ENCODE measurements around the gene FOXL2NB.
"Not testable (repeated sequence)": the region's sequence is repeated elsewhere in the genome, so short reads cannot be mapped to it uniquely, and the experiment has no call there.

Gene FOXL2NB

DNA sequence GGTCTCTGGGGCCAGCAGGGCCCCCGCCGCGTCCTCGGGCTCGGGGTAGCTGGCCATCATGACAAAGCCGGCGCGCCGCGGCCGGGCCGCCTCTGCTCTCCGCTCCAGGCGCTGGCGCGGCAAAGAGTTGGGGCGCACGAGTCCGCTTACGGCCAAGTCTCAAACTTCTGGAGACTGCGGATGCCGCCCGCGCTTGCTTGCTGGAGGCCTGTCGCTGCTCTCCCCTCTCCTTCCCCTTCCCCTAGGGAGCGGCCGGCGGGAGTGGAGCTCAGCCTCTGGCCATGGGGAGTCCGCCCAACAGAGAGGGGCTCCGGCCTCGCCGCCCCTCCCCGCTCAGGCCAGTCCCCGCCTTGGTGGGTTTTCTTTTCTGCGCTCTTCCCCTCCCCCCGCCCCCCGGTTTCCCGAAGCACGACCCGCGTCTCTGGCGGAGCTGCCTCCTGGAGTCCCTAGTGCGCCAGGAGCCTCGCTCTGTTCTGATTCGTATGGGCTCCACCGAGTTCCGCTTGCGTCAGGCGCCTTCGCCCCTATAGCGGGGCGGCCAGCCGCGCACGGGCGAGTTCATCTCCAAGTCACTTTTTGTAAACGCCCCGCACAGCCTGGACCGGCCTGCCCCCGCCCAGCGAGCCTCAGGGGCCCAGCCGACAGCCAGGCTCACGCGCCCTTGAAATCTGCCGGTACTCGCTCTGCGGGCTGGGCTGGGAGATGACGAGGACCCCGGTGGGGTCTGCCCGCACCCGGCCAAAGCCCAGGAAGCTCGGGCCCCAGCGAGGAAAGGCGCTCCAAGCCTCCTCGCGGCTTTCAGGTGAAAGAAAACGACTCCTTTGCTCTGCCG is at the start of gene FOXL2NB, which contains the start of gene FOXL2:
FOXL2NB (plus strand) TSS at position 555 of the 832 bp plus-strand sequence; CDS start at position 703, 148 bp downstream.
FOXL2 (minus strand) TSS at position 475 of the 832 bp plus-strand sequence; CDS start at position 60, 415 bp downstream.
- no peak for DNase-seq

DNA sequence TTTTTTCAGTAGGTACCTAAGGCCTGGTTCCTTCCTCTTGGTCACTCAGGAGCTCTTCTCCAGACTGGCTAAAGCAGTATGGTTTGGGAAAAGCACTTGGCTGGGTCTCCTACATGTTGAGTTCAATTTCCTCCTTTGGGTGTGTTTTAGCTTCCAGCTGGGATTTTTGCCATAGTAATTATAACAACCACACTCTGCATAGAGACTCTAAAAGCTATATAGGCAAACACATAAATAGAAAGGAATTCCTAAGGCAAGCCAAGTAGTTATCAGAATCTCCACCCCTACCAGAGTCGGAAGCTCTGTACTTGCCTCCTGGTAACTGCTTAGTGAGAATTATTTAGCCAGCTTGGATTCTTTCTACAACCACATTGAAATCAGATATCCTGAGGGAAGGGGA is 48.7 kb upstream of the FOXL2NB start:
- no peak for DNase-seq

DNA sequence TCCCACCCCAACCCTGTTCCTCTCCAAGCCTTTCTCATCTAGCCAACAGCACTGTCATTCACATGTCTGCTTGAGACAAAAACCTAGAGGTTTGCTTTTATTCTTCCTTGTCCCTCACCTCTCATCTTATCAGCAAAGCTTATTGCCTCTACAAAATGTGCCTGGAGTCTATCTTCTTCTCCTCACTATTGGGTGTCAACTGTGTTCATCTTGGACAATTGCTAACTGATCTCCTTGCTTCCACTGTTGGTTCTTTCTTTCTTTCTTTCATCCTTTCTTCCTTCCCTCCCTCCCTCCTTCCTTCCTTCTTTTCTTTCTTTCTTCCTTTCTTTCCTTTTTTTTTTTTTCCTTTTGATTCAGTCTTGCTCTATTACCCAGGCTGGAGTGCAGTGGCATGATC is 48.3 kb upstream of the FOXL2NB start:
- DNase-seq, result no peak

DNA sequence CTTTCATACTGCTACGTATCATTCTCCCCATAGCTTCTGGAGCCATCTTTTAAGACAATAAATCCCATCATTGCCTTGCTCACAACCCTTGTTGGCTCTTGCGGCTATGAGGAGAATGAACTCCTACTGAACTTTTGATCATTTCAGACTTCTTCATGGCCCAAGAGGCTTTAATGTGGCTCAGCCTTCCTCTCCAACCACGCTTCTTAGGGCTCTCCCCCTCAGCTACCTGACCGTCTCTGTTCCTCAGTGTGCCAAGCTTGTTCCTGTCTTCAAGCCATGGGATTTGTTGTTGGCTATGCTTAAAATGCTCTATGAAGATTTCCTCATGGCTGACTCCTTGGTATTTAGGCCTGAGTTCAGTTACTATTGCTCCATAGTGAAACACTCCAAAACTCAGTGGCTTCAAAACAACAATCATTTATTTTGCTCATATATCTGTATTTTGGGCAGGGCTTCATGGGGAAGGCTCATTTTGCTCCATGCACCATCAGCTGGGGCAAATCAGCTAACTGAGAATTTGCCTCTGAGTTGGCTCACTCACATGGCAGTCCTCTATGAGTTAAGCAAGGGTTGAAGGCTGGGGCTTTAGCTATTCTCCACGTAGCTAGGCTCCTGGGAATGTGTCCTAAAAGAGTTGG is 47.5 kb upstream of the FOXL2NB start:
- DNase-seq, result no peak

DNA sequence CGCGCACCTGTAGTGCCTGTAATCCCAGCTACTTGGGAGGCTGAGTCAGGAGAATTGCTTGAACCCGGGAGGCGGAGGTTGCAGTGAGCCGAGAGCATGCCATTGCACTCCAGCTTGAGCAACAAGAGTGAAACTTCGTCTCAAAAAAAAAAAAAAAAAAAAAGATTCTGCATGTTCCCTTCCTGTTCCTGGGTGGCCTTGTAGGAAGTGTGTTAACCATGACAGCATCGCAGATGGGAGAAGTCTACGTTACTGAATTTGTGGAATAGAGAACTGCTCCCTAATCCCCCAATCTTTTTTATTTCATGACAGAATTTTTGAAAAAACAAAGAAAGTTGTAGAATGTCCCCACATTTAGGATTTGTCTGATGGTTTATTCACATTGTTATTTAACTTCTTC is 45.5 kb upstream of the FOXL2NB start:
- DNase-seq, result no peak

DNA sequence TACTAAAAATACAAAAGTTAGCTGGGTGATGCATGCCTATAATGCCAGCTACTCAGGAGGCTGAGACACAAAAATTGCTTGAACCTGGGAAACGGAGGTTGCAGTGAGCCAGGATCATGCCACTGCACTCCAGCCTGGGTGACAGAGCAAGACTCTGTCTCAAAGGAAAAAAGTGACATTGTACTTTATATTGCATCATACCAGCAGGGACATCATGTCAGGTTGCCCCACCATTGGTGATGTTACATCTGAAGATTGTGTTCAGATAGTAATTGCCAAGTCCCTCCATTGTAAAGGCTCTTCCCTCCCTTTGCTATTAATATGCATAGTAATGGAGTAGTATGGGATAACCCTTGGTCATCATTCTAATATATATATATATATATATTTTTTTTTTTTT is 44.8 kb upstream of the FOXL2NB start:
- DNase-seq, result no peak

DNA sequence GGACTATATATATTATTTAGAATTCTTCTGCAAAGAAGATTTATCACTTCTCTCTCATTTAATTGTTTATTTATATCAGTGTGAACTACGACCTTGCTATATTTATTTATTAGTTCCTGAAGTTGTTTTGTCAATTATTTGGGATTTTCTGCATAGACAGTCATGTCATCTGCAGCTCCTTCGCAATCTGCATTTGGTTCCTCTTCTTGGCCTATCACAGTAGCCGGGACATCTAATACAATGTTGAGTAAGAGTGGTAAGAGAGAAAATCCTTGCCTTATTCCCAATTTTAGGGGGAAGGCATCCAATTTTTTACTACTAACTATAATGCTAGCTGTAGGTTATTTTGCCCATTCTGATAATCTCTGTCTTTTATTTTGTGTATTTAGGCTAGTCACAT is 39.5 kb upstream of the FOXL2NB start:
- DNase-seq, result no peak

DNA sequence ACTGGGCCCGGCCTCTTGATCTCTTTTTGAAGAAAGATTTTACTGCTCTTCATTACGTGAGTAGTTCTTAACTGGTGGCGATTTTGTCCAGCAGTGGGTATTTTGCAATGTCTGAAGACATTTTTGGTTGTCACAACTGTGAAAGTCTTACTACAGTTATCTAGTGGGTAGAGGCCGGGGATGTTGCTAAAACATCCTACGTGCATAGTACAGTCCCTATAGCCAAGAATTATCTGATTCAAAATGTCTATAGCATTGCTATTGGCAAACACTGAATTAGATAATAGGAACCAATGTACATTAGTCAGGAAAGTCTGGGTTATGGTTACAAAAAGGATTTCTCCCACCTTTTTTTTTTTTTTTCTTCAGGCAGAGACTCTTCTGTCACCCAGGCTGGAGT is 38.2 kb upstream of the FOXL2NB start:
- no peak for DNase-seq

DNA sequence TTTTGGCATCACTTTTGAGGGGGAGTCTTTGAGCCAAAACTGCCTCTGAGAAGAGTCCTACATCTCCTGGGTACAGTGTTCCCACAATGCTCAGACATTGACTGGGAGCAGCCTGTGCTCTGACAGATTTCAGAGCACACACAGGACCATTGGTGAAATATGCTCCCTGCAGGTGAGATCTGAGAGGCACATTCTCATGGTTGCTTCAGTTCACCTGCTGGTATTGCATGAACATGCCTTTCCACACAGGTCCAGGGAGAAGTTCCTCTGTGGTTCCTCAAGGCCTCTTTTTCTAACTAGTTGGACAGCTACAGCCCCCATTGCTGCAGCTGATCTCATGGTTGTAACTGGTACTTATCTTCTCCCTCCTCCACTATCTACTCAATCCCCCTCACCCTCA is 37.1 kb upstream of the FOXL2NB start:
- no peak for DNase-seq

DNA sequence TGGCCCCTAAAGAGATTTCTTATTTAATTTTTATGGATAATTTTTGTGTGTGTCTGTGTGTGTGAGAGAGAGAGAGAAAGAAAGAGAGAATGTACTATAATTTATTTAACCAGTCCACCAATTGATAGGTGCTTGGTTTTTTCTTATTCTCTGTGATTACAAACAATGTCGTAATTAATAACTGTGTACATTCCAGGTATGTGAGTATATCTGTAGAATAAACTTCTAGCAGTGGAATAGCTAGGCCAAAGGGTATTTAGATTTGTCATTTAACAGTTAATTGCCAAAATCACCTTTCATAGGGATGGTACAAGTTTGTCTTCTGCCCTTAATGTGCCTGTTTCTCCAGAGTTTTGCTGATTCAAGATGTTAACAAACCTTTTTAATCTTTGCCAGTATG is 35.4 kb upstream of the FOXL2NB start:
- no peak for DNase-seq

DNA sequence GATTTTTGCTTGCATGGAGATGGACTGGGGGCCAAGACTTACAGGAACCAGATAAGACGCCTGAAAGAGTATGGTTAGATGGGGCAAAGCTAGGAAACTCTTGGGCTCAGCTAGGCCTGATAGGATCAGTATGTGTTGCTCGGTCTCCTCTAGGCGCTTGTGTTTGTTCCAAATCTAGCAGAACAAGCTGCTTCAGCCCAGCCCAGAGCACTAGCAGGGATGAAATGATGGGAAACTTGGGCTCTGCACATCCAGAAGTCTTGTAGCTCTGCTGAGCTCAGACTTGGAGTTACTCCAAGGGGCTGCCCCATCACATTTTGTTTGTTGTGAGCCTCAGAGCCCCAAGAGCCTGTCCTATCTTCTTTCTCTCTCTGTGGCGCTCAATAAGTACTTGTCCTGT is 34.8 kb upstream of the FOXL2NB start:
- DNase-seq, result no peak

DNA sequence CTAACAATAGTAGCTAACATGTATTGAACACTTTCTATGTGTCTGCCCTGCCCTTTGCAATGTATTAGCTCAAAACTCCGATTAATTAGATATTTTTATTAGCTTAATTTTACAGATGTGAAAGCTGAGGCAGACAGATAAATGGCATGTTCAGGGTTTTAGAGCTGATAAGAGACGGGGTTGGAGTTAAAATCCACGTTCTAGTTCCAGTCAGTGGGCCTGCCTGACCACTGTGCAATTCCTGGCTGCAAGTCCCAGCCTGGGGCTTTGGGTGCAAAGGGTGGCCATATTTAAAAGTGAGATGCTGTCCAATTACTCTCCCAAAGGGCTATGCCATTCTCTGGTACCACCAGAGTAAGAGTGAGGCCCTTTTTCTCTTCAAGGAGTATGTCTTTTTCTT is 33.3 kb upstream of the FOXL2NB start:
- no peak for DNase-seq

DNA sequence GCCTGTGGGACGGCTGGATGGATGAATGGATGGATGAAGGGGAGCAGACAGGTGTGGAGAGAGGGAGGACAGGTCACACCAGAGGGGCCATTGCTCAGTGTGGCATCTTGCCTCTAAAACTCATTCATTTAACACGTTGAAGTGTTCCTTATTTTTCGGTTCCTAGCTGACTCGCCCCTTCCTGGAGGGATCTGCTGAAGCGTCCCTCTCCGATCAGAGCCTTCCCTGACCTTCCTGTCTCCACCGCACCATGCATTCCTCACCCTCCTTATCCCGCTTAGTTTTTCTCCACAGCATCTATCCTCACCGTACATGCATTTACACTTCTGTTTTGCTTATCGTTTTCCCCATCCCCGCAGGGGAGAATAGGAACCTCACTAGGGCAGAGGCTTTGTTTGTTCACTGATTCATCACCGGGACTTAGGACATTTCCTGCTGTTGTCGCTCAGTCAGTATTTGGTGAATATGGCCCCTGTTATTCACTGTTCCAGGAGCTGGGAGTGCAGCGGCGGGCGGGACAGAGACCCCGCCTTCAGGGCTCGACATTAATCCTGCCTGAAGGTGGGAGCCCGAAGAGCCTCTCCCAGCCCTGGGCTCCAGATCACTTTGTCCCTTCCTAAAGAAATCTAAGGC is 32.0 kb upstream of the FOXL2NB start:
- no peak for DNase-seq

DNA sequence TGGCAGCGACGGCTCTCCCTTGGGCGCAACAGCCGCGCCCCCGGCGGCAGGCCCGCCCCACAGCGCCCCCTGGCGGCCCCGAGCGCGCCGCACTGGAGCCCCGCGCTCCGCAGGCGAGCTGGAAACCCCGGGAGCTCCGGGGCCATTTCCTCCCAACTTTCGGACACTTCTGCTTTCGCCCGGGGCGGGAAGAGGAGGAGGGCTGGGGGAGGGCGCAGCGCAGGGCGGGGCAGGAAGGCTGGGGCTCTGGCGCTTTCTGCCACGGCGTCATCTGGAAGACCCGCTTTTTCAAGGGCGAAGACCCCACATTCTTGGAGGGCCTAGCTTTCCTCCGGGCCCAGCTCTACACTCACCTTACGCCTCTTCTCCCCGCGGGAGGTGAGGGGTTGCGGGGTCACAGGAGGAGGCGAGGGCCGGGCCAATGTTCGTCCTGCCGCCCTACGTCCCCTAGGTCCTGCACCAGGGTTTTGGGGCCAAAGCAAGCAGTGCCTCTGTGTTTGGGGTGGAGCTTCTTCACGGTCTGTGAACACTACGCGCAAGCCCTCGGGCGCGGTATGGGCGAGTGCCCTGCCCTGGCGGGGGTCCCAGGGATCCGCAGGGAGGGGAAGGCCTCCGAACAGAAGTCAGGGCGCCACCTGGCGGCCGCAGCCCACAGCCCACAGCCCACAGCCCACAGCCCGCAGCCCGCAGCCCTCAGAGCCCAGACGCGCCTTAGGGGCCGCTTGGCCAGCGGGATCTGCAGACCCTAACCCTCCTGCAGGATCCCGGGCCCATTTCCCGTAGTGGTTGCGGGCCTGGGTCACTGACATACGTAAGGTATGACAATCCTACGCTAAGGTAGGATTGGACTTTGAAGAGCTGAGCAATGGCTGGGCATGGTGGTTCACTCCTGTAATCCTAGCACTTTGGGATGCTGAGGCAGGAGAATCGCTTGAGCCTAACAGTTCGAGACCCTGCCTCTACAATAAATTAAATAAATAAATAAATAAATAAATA is 31.2 kb upstream of the FOXL2NB start:
- DNase-seq, result peak; percentile 88

DNA sequence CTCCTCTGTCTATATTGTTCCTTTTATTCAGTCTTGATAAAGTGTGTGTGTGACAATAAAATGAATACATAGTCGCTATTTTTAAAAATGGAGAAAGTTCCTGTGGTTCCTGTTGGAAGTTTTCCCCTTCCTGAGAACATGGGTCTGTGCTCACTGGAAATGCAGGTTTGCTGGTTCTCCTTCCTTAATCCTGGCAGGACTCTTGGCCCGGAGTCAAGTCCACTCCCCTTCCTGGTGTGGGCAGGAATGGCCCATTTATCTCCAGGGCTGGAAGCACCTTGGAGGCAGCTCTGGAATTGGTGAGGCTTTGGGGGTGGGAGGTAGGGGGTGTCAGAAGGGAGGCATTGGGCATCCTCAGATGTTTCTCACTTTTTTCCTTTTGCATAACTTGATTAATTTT is 30.2 kb upstream of the FOXL2NB start:
- no peak for DNase-seq

DNA sequence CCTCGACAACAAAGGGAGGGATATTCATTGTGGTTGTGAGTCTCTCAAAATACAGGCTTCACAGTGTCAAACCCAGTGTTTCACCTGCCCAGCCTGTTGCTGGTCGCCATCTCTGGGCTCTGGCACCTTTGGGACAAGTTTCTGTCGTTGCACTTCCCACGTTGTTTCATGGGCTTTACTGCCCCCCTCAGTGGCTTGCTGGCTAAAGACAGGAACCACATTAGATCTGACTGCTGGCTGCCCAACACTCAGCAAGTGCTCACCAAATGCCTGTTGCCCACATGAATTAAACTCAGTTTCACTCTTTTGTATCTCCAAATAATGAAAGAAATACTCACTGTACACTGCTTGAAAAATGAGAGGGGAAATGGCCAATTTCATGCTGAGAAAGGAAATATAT is 27.7 kb upstream of the FOXL2NB start:
- DNase-seq, result no peak

DNA sequence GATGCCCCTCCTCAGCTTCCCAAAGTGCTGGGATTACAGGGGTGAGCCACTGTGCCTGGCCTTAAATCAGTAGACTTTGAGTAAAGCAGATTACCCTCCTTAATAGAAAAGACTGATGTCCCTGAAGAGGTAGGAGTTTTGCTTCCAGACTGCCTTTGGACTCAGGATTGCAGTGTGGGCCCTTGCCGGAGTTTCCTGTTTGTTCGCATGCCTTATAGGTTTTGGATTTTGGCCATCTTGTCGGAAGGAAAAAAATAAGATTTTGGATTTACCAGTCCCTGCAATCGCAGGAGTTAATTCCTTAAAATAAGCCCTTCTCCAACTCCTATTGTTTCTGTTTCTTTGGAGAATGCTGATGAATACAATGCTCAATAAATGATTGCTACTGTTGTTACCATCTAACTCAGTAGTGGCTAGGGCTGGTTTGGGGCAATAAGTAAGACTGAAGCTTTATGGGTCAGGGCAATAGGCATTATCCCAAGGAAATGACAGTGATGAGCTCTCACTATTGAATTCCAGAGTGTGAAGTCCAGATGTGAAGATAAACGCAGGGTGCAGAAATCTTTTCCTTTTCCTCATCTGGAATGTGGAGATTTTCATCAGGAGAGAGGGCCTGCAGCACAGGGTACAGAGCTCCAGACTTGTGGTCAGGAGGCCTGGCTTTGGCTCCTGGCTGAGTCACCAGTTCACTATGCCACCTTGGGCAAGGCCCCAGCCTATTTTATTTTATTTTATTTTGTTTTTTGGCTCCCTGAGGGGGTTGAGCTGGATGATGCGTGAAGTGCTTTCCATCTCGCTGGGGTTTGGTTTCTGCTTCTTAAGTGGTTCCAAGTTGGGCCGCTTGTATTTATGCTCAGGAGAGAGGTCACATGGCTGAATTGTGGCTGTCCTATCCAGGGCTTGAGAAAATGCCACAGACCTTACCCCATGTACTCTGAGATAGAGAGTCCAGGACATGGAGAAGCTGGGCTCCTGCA is 25.4 kb upstream of the FOXL2NB start:
- no peak for DNase-seq

DNA sequence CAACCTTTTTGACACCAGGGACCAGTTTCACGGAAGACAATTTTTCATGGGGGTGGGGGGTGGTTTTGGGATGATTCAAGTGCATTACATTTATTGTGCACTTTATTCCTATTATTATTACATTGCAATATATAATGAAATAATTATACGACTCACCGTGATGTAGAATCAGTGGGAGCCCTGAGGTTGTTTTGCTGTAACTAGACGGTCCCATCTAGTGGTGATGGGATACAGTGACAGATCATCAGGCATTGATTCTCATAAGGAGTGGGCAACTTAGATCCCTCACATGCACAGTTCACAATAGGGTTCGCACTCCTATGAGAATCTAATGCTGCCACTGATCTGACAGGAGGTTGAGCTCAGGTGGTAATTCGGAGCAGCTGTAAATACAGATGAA is 24.6 kb upstream of the FOXL2NB start:
- DNase-seq, result not testable (repeated sequence)

DNA sequence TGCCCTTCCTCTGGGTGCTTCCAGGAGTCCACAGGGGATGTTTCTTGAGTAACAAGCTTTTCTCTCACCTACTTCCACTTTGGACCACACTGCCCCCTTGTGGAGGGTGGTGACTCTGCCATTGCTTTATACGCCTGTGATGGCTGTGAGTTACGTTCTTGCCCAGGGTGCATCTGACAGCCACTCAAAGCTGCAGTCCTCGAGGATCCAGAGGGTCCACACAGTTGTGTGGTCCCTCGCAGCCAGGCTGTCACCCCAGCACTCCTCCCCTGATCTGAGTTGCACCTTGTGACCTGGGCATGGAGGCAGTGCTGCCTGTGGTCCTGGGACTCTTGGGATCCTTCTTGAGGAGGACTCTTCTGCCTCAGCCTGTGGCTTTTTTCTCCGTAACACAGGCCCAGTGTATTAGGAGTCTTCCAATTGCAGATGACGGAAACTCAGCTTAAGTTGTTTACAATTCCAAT is 23.5 kb upstream of the FOXL2NB start:
- peak; percentile 53 for DNase-seq

DNA sequence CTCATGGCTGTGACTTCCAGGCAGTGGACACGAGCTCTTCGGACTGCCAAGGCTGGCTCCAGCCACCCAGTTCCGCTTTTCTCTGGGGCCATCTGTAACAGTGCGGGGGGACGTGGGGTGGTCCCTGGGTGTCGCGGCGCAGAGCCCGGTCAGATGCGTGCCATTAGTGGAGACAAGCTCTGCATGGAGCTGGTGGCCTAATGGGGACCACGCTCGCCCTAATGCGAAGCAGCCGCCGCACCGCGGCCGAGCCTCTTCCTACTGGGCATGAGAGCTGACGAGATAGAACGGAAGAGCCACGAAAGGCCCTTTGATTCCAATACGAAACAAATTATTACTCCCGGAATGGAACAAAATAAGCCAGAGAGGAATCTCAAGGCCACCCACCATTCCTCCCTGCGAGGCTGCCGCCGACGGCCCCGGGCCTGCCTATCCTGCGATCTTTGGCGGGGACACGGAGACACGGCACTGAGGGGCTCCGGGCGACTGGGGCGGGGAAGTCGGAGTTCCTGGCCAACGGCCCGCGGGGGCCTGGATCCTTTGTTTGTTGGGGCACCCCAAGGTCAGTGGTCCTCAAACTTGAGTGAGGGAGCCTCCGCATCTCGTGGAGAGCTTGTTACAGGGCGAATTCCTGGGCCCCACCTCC is 18.2 kb upstream of the FOXL2NB start:
- DNase-seq, result no peak

Data from midbrain (tissue), 1 donor.